Amniotic stem cell (primary cell): ENCODE results near the gene ATPAF2.

Experiments
- DNase-seq: peaks from one replicate; lab custom pipeline; 2025; lab: John Stamatoyannopoulos, UW

The ATPAF2 gene

DNA sequence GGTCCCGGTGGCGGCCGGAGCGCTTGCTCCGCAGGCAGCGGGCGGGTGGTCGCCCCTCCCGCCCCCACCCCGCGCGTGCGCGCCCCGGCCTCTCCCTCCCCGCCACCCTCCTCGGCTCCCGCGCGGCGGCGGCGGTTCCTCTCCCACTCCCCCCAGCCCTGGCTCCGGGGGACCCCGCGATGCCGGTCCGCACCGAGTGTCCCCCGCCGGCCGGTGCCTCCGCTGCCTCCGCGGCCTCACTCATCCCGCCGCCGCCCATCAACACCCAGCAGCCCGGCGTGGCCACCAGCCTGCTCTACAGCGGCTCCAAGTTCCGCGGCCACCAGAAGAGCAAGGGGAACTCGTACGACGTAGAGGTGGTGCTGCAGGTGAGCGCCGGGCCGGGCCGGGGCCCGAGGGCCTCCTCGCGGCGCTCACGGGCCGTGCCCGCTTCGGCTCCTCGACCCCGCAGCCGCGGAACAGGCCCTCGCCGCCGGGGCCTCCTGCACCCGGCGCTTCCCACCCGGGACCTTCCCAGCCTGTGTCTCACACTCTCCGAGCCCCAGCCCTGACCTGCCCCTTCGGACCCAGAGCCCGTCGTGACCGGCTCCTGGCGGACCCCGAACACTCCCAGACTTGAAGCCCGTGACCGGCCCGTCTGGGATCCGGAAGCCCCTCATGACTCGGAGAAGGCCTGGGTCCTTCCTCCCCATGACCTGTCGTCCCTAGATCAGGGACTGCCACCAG is 730 bp upstream of the ATPAF2 start:
- DNase-seq = no peak

DNA sequence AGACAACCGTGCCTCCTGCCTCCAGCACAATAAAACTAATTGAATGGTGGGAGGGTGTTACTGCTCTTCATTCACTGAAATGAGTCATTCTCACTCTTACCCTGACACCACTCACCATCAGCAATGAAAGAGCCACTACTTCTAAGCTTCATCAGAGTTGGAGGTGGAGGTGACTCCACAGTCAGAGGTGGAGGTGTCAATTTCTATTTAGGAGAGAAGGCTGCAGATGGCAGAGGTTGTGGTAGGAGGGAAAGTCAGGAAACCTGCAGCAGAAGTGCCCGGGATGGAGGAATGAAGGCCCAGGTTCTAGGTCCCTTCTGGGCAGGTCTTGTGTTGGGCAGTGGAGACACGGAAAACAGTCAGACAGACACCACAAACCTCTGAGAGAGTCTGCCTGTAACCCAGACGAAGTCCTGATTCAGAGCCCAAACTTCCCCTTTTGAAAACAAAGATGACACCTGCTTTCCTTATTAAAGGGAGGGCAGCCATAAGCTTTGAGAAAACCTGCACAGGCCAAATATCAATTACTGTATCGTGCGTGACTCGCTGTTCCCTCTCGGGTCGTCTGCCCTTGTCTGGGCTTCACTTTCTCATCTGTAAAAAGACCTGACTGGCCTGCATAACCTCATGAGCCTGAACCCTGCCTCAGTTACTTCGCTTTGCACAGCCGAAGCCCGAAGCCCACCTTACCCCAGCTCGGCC is 668 bp downstream of the ATPAF2 start:
- no peak for DNase-seq

DNA sequence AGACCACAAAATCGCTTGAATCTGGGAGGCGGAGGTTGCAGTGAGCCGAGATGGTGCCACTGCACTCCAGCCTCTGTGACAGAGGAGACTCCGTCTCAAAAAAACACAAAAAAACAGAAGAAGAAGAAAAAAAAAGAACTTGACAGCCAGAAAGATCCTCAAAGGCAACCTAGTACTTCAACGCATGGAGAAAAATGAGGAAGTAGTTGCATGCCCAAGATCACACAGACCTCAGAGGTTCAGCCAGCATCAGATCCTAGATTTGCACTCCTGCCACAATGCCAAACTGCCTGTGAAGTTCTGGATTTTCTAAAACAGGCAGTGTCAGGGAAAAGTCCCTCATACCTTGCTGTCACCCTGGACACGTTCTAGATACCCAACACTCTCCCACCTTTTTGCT is 1.5 kb downstream of the ATPAF2 start:
- DNase-seq = no peak

DNA sequence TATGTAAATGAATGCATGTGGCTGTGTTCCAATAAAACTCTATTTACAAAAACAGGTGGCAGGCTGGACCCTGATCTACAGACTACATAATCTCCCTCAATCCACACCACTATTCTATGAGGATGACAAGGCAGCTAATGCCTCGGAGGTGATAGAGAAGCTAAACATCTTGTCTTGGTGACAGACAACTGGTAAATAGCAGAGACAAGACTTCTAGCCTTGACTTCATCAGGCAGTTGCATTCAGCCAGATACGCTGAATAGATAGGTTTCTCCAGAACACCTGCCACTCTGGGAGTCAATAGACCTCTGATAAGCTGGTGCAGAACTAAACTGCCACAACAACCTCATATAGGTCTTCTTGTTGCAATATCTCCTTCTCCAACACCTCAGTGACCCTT is 3.3 kb downstream of the ATPAF2 start:
- DNase-seq = no peak

DNA sequence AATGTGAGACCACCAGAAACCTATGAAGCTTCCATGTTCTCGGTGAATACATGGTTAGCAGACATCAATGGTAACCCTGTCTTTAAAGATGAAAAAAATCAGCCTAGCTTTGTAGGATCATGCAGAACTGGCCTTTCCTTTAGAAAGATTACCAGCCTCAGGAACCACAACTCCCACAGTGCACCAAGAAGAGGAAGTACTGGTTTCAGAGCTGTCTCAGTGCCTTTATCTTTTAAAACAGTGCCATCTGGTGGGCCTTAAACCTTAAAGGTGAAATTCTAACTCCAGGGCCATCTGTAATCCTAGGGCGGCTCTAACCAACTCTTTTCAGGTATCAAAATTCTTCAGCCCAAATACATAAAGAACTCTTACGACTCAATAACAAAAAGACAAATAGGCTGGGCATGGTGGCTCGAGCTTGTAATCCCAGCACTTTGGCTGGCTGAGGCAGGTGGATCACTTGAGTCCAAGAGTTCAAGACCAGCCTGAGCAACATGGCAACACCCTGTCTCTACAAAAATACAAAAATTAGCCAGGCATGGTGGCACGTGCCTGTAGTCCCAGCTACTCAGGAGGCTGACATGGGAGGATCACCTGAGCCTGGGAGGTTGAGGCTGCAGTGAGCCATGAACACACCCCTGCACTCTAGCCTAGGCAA is 5.4 kb downstream of the ATPAF2 start:
- DNase-seq = peak; percentile 75

DNA sequence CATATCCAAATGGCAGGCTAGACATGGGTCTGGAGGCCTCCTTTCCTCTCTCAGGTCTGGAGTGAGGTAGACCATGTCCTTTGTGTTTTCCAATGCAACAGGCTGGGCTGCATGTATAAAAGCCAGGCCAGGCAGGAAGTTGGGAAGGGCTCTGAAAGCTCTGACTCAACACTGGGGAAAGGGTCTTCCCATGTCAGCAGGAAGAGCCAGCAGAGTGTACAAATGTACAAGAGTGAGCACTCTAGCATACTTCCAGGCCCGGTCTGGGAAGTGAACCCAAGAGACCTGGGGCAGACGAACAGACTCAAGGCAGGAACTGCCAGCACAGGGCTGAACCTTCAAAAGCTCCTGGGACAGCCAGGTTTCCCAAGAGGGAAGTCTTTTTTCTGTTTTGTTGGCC is 7.0 kb downstream of the ATPAF2 start:
- no peak for DNase-seq

DNA sequence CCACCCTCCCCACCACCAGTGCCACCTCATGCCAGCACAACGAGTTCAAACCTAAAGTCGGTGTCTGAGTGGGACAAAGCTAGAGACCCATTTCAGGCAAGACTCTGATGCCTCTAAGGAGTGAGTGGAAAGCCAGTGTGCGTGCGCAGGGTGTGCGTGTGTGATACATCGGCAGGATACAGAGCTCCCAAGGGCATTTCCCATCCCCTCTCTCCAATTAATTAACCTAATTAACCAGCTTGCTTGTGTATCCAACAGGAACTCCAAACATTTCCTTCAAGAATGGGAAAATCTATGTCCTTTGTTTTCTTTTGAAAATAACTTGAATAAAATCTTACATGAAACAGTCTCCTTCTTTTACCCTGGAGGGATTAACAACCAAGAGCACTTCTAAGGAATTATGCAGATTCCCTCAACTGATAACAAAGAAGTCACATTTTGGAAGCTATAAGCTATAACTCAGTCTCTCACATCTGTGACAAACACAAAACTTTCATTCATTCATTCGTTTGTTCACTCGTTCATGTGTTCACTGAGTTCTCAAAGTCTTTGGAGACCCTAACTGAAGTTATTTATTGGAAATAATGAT is 9.9 kb downstream of the ATPAF2 start:
- no peak for DNase-seq

DNA sequence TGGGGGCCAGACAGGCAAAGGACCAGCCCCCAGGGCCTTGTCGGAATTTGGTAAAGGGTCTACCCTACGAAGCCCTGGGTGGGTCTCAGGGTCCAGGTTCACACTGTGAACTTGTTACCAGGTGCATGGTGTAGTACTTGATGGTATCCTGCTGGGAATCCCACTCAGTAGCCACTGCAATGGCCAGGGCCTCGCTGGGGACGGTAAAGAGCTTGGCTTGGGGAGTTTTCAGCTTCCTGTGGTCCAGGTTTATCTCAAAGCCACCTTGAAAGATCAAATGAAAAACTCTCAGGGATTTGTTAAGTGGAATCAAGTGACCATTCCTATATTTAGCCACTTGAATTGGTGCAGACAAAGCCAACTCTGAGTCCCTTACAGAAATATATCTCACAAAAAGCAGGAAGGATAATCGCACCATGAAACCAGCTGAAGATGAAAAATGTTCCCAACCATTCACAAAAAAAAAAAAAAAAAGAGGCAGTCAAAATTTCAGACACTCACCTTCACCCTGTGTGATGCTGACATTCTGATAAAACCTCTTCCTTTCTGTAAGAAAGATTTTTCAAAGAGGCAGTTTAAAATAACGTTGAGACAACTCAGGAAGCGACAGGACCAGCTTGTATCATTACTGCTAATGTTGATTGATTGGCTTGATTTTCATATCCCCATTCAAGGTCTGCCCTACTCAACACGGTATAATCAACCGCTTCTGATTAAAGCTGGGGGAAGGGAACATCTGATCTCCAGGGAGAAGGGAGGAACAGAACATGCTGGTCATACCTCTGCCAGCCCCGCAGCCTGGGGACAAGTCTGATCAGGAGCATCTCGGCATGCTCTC is 10.6 kb downstream of the ATPAF2 start:
- DNase-seq = no peak

DNA sequence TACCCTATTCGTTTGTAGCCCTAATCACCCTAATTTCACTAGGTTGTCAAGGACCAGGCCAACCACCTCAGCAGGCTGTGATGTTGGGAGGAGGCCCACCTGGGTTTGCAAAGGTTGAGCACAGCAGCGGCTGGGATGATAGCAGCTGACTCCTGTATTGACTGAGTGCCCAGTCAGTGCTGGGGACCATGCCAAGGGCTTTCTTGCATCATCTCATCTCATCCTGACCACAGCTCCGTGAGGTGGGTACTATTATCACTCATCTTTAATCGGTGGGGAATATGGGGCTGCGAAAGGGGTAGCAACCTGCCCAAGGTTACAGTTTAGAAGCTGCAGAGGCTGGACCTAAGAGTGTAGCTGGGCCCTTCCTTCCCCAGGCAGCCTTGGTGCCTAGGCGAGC is 11.7 kb downstream of the ATPAF2 start:
- no peak for DNase-seq

DNA sequence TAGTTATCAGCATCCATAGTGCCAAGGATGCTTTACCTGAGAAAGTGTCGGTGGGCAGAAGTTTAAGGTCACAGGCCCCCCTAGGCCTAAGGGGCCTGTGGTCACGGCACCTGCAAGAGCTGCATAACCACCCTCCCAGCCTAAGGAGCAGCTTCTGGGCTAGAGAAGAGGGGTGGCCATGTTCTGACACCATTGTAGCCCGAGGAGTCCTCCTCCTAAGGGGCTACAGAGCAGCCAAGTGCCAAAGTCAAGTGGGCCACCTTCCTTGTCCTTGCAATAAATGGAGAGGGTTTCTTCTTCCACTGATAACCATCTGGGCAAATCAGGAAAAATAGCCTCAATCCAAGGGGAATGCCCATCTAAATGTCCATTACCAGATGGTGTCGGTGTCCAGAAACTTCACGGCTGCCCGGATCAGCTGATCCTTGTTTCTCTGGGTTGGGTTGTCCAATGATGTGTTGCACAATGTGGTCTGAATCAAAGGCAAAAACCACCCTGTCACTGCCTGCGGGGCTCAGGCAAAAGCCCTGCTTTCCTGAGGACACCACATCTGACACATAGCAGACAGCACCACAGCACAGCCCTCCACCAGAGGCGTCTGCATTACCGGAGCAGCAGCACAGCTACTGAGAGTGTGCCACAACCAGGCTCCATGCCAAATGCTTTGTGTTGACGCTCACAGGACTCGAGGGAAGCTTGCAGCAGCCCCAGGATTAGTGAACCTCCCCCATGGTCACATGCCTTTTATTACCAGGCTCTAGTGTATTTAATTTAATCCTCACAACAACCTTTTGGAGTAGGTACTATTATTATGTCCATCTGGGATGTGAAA is 12.8 kb downstream of the ATPAF2 start:
- DNase-seq = no peak

DNA sequence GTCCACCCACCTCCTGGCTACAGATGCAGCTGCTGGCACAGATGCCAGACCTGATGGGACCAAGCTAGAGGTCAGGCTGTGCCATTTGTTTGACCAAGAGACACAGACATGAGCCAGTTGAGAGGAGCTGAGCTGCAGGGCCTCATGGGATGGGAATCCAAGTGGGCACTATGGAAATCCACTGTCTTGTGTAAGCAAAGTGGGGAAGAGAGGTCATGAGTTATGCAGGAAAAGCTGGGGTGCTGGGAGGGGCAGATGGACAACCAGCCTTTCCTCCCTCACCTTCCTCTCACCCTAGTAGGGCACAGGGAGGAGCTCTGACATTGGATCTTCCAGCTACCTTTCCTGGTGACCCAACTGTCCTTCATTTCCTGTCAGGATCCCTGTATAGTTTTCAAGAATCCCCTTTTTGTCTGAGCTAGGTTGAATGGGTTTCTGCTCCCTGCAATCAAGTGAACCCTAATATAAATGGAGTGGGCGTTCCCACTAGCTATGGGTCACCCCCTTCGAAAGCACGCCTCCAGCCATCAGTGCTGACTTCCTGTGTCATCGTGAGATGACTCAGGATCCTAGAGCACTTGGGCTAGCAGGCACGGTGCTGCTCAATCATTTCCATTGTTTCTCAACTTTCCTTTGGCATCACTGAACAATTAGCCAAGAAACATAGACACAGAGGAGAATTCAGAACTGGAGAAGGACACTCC is 13.6 kb downstream of the ATPAF2 start:
- no peak for DNase-seq

DNA sequence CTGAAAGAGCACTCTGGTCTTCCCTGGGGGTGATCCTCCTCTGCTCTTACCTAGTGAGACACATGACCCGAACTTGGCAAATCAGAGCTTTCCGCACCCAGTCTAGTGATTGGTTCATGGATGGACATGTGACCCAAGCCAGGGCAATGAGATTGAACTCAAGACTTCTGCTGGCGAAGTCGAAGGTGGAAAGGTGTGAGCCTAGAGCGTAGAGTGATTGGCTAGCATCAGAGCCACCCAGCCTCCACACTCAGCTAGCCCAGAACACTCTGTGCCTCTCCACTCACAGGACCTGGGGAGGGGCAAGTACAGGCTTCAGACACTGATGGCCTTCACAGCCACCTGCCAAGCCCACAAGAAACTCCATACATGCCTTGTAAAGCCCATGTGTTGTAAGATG is 17.6 kb downstream of the ATPAF2 start:
- no peak for DNase-seq

DNA sequence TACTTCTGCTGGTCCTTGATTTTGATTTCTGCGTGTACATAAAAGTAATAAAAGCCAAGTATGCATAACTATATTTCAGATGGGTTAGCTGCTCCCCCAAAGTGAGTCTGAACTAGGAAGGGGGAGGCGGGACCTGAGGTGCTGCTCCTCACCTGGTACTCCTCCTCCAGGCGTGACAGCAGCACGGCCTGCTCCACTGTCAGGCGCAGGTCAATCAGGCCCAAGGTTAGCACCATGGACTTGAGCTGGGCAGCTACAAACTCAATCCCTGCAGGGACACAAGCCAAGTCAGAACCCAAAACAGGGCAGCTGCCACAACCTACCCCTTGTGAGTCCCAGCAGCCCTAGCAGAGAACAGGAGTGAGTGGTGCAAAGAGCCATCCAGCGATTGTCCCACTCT is 18.0 kb downstream of the ATPAF2 start:
- no peak for DNase-seq

DNA sequence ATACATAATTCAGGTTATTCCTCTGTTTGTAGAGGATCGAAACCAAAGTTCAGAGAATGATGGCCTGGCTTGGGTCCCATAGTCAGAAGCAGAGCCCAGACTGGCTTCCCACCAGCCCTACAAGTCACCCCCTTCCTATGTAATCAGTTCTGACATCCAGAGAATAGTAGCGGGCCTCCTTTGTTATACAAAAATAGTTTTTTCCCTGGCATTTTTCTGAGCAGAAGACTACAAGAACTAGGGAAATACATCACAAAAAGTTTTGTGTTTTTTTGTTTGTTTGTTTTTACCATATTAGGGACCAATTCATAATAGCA is 19.2 kb downstream of the ATPAF2 start:
- no peak for DNase-seq

DNA sequence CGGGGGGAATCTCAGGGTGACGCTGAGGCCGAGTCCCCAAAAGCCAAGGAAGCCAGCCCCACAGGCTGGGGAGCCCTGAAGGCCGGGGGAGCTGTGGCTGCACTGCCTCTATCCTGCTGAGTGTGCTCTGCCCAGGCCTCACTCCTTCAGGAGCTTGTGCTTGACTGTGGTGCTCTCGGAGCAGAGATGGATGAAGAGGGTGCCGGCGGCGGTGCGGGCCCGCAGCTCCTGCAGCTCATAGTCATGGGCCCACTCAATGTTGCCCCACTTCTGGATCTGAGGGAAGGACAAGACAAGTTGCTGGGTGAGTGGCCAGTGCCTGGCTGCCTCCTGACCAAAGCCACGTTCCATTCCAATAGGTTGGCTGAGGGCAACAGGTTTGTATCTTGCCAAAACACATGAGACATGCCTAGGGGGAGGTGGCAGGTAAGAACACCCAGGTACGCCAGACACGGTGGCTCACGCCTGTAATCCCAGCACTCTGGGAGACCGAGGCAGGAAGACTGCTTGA is 20.5 kb downstream of the ATPAF2 start:
- no peak for DNase-seq

DNA sequence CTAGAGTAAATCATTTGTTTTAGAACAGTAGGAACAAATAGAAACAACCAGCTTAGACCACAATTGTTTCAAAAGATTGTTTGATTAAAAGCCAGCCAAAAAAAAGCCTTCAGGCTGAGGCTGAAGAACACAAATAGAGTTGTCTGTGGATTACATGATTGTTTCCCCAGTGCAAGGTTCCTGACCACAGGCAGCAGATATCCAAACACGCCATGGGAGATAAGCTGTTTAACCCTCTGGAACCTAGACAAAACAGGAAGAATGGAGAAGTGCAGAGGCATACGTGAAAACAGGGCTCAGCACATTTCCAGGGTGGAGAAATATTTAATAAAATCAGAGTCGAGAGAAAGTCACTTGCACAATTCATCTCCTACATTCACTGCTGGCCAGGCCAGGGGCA is 21.0 kb downstream of the ATPAF2 start:
- no peak for DNase-seq

DNA sequence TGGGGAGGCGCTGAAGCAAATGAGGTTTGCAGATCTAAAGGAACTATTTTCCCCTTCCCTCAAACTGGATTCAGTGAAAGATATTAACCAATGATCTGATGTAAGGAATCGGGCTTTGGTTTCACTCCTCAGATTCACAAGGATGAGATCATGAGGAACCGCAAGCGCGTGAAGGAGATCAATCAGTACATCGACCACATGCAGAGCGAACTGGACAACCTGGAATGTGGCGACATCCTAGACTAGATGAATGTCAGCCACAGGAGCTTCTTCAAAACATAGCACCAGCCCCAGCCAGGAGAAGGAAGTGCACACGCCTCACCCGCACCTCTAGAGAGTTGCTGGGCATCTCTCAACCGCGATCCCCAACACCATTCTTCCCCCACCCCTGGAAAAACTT is 22.5 kb downstream of the ATPAF2 start:
- DNase-seq = no peak

DNA sequence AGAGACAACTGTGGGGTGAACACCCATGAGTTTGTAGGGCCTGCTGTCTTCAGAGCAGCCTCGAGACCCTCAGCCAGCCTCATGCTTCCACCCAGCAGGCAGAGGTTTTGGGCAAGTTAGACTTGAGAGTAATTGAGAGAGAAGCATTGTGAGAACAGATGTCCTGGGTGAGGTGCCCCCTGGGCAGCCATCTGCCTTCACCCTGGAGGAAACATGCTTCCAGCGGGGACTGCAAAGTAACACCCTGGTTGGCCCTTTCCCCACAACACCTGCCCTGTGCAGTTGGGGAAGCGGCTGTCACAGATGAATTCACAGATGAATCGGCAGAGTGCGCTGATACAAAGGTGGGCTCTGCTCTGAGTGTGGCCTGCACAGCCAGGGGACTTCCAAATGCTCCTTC is 23.4 kb downstream of the ATPAF2 start:
- no peak for DNase-seq

DNA sequence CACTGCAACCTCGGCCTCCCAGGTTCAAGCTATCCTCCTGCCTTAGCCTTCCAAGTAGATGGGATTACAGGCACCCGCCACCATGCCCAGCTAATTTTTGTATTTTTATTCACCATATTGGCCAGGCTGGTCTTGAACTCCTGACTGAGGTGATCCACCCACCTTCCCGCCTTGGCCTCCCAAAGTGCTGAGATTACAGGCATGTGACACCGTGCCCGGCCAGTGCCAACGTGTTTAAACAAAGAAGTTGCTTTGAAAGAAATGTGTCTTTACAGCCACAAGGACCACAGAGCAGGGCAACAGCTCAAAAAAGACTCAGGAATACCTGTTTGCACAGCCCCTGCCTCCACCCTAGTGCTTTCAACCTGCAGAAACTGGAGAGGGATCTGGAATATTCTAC is 25.0 kb downstream of the ATPAF2 start:
- DNase-seq = no peak

DNA sequence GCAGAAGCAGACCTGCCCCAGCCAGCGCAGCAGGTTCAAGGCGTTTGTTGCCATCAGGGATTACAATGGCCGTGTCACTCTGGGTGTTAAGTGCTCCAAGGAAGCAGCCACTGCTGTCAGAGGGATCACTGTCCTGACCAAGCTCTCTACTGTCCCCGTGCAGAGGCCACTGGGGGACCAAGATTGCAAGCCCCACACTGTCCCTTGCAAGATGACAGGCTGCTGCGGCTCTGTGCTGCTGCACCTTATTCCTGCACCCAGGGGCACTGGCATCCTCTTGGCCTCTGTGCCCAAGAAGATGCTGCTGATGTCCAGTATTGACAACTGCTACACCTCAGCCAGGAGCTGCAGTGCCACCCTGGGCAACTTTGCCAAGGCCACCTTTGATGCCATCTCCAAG is 27.7 kb downstream of the ATPAF2 start:
- DNase-seq = no peak
